ENCODE data around the gene ENTPD8. TPM values are rescaled to one million over a fixed set of nuclear protein-coding genes. Genes with fewer than 3 reads are reported as not detected.
"Not testable (repeated sequence)": the region's sequence is repeated elsewhere in the genome, so short reads cannot be mapped to it uniquely, and the experiment has no call there.

ENTPD8 gene
- total RNA-seq, 1 experiment from 2014 or later, result not detected

- no peak for DNase-seq (ENCODE audit: low read depth)
Measured at GRCh38 chr9:137394866-137395665, 46.1 kb downstream of the ENTPD8 start.

- DNase-seq (ENCODE audit: low read depth), result no peak
Measured at GRCh38 chr9:137393176-137394150, 47.7 kb downstream of the ENTPD8 start.

- no peak for DNase-seq (ENCODE audit: low read depth)
Measured at GRCh38 chr9:137392232-137393007, 48.7 kb downstream of the ENTPD8 start.

GRCh38 chr9:137391411-137391754, 49.8 kb downstream of the ENTPD8 start:
- DNase-seq (ENCODE audit: low read depth), result no peak

- no peak for DNase-seq (ENCODE audit: low read depth)
Measured at GRCh38 chr9:137390553-137391410, 50.4 kb downstream of the ENTPD8 start.

GRCh38 chr9:137389428-137389746, 51.8 kb downstream of the ENTPD8 start:
- DNase-seq (ENCODE audit: low read depth), result no peak

DNA sequence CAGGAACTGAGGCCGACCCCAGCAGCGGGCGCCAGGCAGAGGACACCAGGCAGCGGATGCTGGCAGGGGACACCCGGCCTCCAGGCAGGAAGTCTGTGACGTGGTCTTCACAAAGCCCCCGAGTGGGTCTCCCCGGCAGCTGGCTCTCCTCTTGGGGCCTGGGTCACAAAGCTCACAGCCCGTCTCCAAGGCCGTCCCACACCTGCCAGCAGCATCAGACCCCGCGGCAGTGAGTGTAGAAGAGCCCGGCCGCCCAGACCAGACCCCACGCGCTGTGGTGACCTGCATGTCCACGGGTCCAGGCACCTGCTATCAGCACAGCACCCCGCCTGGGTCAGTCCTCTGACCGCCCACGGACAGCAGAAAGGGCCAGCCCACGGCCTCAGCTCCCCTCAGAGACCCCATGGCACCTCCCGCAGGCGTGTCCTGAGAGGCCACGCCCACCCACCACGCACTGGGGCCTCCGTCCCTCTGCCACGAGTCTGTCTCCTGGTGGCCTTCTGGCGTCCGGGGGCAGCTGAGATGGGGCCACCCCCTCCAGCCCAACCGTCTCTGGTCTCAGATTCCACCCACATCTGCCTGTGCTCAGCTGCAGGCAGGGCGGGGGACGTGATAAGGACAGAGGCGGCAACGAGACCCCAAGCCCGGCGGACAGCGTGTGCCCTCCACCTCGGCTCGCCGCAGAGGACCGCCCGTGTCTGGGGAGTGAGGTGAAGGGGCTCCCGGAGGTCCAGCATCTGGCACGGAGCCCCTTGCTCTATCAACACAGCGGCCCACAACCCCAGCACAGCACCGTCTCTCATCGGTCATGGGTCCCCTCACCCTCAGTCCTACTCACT, 52.3 kb downstream of the ENTPD8 start:
- DNase-seq (ENCODE audit: low read depth), result no peak

DNA sequence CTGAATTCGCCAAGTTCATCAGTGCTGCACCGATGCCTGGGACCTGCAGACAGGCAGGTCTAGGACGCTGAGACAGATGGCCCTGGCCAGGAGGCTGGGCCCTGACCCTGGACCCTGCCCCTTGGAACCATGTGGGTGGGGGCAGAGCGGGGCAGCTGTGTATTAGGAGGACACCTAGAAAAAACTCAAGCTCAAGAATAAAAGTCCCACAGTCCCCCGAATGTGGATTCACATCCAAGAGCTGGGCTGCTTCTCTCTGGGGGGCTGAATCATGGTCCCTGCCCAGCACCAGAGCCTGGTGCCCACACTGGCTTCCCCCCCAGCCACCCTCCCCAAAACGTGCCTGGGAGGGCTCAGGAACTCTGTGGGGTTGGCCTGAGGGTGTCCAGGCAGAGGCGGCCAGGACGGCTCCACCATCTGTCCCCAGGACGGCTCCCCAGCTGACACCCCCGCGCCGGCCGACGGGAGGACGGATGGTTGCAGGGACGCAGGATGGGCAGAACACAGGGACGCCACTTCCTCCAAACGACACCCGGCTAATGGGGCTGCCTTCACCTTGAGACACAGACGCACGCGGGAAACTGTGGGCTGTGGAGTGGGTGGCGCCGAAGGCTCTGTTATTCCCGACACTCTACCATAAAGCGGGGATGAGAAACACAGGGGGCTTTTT, 53.1 kb downstream of the ENTPD8 start:
- no peak for DNase-seq (ENCODE audit: low read depth)

DNA sequence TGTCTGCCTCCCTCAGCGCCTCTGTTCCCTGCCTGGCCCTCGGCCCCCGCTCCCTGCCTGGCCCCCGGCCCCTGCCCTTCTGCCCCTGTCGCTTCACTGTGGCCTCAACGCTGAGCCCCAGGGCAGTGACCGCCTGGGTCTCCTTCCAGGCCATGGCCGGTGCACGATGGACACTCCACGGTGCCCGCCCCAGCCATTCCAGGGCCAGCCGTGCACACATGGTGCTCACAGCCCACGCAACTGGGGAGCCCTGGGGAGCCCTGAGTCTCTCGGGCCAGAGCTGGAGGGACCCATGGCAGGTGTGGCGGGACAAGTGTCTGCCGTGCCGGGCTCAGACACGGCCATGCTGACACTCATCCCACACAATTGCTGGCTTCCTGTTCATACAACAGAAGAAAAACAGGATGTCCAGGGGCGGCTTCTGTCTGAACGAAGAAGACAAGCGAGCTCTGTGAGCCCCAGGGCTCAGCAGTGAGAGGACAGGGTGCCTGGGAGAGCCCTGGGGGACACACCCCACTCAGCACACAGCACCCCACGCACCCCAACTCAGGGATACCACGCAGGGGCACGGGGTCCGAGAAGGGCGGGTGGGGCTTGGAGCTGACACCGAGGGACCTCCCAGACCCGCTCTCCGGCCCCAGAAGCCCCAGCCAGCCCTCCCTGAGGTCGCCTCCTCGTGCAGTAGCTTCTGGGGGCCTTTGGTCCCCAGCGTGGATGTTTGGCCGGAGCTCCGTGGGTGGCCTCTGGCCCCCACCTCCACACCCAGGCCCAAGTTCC, 53.9 kb downstream of the ENTPD8 start:
- DNase-seq (ENCODE audit: low read depth), result no peak

- not testable (repeated sequence) for DNase-seq (ENCODE audit: low read depth)
Measured at GRCh38 chr9:137386507-137387113, 54.5 kb downstream of the ENTPD8 start.

DNA sequence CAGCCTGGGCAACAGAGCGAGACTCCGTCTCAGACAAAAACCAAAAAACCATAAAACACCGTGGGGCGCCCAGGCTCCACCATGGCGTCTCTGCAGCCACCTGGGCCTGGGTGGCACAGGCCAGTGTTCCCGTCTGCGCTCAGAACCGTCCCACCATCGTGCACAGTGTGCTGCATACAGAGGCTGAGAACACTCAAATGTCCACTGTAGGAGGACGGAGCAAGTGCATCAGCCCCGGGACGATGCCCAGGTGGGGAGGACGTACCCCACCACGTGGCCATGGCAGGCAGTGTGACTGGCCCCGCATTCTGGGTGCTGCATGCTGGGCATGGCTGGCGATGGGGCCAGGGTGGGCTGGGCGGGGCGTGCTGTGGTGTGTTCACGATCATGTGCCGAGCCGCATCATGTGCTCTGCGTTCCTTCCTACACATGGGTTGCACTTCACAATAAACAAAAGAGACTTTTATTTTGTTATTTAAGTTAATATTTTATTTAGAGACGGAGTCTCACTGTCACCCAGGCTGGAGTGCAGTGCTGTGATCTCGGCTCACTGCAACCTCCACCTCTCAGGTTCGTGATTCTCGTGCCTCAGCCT, 56.0 kb downstream of the ENTPD8 start:
- no peak for DNase-seq (ENCODE audit: low read depth)

Other genes starting within 250 kb of the ENTPD8 start
- gene TPRN, start 240.6 kb downstream of the ENTPD8 start, total RNA-seq (2014; rRNA removed; shearing (Covaris generic)), result 12.0 and 13.6 TPM in 2 replicates
- 63.4 and 65.8 TPM in 2 replicates for gene TMEM203, start 235.7 kb downstream of the ENTPD8 start, total RNA-seq (2014; rRNA removed; shearing (Covaris generic))
- 17.9 and 26.2 TPM in 2 replicates for gene NDOR1, start 235.7 kb downstream of the ENTPD8 start, total RNA-seq (2014; rRNA removed; shearing (Covaris generic))
- 0.10 and 0.96 TPM in 2 replicates for gene RNF208, start 219.1 kb downstream of the ENTPD8 start, total RNA-seq (2014; rRNA removed; shearing (Covaris generic))
- gene CYSRT1, start 216.2 kb downstream of the ENTPD8 start, total RNA-seq (2014; rRNA removed; shearing (Covaris generic)), result 1.1 and 1.4 TPM in 2 replicates
- not detected in 2 replicates for gene RNF224, start 213.9 kb downstream of the ENTPD8 start, total RNA-seq (2014; rRNA removed; shearing (Covaris generic))
- gene SLC34A3, start 210.5 kb downstream of the ENTPD8 start, total RNA-seq (2014; rRNA removed; shearing (Covaris generic)), result not detected in 2 replicates
- gene TUBB4B, start 200.1 kb downstream of the ENTPD8 start, total RNA-seq (2014; rRNA removed; shearing (Covaris generic)), result 624 and 993 TPM in 2 replicates
- not detected in 2 replicates for gene STPG3, start 190.1 kb downstream of the ENTPD8 start, total RNA-seq (2014; rRNA removed; shearing (Covaris generic))
- gene NELFB, start 186.0 kb downstream of the ENTPD8 start, total RNA-seq (2014; rRNA removed; shearing (Covaris generic)), result 78.8 and 83.3 TPM in 2 replicates
- gene TOR4A, start 163.6 kb downstream of the ENTPD8 start, total RNA-seq (2014; rRNA removed; shearing (Covaris generic)), result 66.1 and 74.7 TPM in 2 replicates
- gene NRARP, start 139.1 kb downstream of the ENTPD8 start, total RNA-seq (2014; rRNA removed; shearing (Covaris generic)), result 0.30 and 0.90 TPM in 2 replicates
- 3.5 and 4.7 TPM in 2 replicates for gene EXD3, start 18.2 kb downstream of the ENTPD8 start, total RNA-seq (2014; rRNA removed; shearing (Covaris generic))
- gene NOXA1, start 18.0 kb downstream of the ENTPD8 start, total RNA-seq (2014; rRNA removed; shearing (Covaris generic)), result 0.10 TPM in 1 of 2 replicates, not detected in the other
- 34.5 and 40.0 TPM in 2 replicates for gene NSMF, start 18.0 kb upstream of the ENTPD8 start, total RNA-seq (2014; rRNA removed; shearing (Covaris generic))
- 0.21 and 0.23 TPM in 2 replicates for gene PNPLA7, start 109.0 kb upstream of the ENTPD8 start, total RNA-seq (2014; rRNA removed; shearing (Covaris generic))
- 48.8 and 106 TPM in 2 replicates for gene MRPL41, start 110.5 kb upstream of the ENTPD8 start, total RNA-seq (2014; rRNA removed; shearing (Covaris generic))
- 44.7 and 50.7 TPM in 2 replicates for gene DPH7, start 137.6 kb upstream of the ENTPD8 start, total RNA-seq (2014; rRNA removed; shearing (Covaris generic))
- 44.0 and 46.8 TPM in 2 replicates for gene ZMYND19, start 149.2 kb upstream of the ENTPD8 start, total RNA-seq (2014; rRNA removed; shearing (Covaris generic))
- gene ARRDC1, start 164.3 kb upstream of the ENTPD8 start, total RNA-seq (2014; rRNA removed; shearing (Covaris generic)), result 29.2 and 35.9 TPM in 2 replicates
- 39.1 and 42.7 TPM in 2 replicates for gene EHMT1, start 177.6 kb upstream of the ENTPD8 start, total RNA-seq (2014; rRNA removed; shearing (Covaris generic))